BJ (cell line): Measurements from ENCODE around the gene IGF2R. TPM values are rescaled to one million over a fixed set of nuclear protein-coding genes. Genes with fewer than 3 reads are reported as not detected.

Experiments
- CTCF ChIA-PET: fragments of 350-600 bp; formaldehyde crosslinking; extraction: SDS; loops from one replicate; lab custom pipeline; 2021; ENCODE audit warnings: antibody characterized with exemption, inconsistent platforms; lab: Yijun Ruan, JAX
- POLR2A ChIA-PET: fragments of 300-600 bp; sonication (Branson Sonifier 250); formaldehyde crosslinking; extraction: SDS; loops from one replicate; lab custom pipeline; 2021; ENCODE audit warnings: antibody characterized with exemption; lab: Charles Lee
- DNase-seq: peaks from one replicate; pipeline ENCODE4 v3.0.0-alpha.2; 2011; ENCODE audit warnings: low read depth
- H3K27me3 ChIP-seq: 2 replicates; pipeline ENCODE4 v1.6.0; 2011; ENCODE audit warnings: low read length; ENCODE audit not compliant: control insufficient read depth, insufficient read depth
- H3K36me3 ChIP-seq: 2 replicates; pipeline ENCODE4 v1.5.1; 2011; ENCODE audit warnings: low read length; ENCODE audit not compliant: control insufficient read depth, insufficient read depth
- H3K4me3 ChIP-seq: 2 replicates; pipeline ENCODE4 v1.5.1; 2011; ENCODE audit warnings: low read depth, mild to moderate bottlenecking, control low read depth, low read length
- CTCF ChIP-seq: IDR thresholded peaks from 2 replicates; pipeline ENCODE4 v1.5.1; 2011; ENCODE audit warnings: low read depth, mild to moderate bottlenecking, control low read depth, inconsistent platforms, low read length, moderate library complexity; ENCODE audit not compliant: insufficient read depth
- polyA plus RNA-seq: library from polyadenylated mRNA; depleted of rRNA; stranded (reverse); fragments of >200 nt; gene quantifications from 2 replicates; pipeline ENCODE4 v1.2.3, GENCODE V29; 2011

The IGF2R gene
- polyA plus RNA-seq, 1 experiment: 39.4 TPM

DNA sequence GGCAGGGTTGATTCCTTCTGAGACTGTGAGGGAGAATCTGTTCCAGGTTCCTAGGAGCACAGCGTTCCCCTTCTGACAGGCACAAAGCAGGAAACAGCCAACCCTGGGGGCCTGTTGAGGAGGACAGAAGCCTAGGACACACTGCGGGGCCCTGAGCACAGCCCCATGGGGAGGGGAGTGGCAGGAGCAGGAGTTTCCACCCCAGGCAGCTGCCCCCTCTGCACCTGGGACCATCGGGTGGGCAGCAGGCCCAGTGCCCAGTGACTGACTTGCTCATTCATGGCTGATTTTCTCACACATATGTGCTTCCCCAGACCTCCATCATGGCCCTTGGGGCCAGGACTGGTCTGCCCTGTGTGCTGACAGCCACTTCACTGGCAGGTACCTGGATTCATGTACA is 146.5 kb downstream of the IGF2R start:
- no peak for DNase-seq
- no peaks in the 10 kb centered on the region for H3K27me3 ChIP-seq
- H3K36me3 ChIP-seq: no peaks in the 10 kb centered on the region
- ChIA-PET POLR2A (no interaction called here), CTCF (interaction anchor here (0.8 kb wide), 1 partner anchor 27 kb away, joined by 3 read pairs; no protein-coding TSS in a partner anchor)
- H3K4me3 ChIP-seq: no peak overlapping the region
- TF ChIP-seq CTCF: no peak

DNA sequence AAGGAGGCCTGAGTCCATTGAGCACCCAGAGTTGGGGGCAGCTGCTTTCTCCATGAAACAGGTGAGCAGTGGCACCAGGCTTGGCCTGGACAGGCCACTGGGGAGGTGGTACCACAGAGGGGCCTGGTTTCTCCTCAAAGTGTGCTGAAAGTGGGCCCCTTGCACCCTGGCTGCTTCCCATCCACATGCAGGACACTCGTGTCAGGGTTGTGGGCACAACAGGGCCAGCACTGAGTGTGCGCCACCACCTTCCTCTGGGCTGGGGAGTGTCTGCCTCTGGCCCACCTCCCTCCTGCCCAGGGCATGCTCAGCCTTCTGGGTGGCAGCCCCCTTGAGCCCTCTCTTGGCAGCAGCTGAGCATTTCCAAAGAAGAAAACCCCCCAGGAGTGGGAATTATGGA is 147.5 kb downstream of the IGF2R start:
- Histone ChIP-seq H3K27me3 (no peaks in the 10 kb centered on the region), H3K36me3 (no peaks in the 10 kb centered on the region), H3K4me3 (no peak overlapping the region)
- ChIA-PET POLR2A (no interaction called here), CTCF (interaction anchor here (3.3 kb wide), 1 partner anchor 22 kb away, joined by 18 read pairs; no protein-coding TSS in a partner anchor)
- no peak for DNase-seq
- TF ChIP-seq CTCF: no peak

GRCh38 chr6:160117137-160117536 is 148.3 kb downstream of the IGF2R start:
- POLR2A ChIA-PET: no interaction called here
- no peak for DNase-seq
- Histone ChIP-seq H3K27me3 (no peaks in the 10 kb centered on the region), H3K36me3 (no peaks in the 10 kb centered on the region), H3K4me3 (no peak overlapping the region)
- TF ChIP-seq CTCF: no peak
- CTCF ChIA-PET: interaction anchor here (1.7 to 3.3 kb wide), 2 partner anchors 21 to 29 kb away, joined by 7 to 18 read pairs; no protein-coding TSS in a partner anchor

DNA sequence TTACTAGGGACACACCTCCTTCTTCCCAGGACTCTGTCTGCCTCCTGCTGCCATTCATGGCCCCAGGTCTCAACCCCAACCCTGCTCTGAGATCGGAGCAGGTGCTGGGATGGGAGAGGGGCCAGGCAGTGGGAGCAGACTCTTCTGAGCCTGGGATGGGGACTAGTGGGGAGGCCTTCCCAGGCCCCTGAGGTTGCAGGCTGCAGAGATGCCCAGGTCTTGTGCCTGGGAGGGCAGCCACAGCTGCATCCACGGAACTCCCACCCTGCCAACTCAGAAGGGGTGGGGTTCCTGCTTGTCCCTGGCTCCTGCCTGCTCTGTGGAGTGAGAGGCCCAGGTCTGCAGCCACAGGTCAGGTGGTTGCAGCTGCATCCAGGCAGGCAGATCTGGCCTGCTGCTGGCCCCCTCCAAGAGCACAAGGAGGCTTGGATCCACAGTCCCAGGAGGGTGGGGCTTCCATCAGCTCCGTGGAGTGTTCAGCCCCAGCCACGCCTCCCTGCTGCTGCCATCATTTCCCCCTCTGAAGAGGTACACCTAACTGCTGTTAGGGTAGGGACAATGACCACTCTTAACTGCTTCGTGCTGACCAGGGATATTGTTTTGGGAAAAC is 149.8 kb downstream of the IGF2R start:
- DNase-seq: no peak
- no peaks in the 10 kb centered on the region; the same call in 1 of the 2 replicates for H3K36me3 ChIP-seq
- ChIA-PET CTCF (interaction anchor here (0.9 to 3.3 kb wide), 3 partner anchors 20 to 337 kb away, joined by 3 to 18 read pairs (median 7); no protein-coding TSS in a partner anchor), POLR2A (no interaction called here)
- no peak overlapping the region for H3K4me3 ChIP-seq
- no peak for TF ChIP-seq CTCF
- no peaks in the 10 kb centered on the region for H3K27me3 ChIP-seq

DNA sequence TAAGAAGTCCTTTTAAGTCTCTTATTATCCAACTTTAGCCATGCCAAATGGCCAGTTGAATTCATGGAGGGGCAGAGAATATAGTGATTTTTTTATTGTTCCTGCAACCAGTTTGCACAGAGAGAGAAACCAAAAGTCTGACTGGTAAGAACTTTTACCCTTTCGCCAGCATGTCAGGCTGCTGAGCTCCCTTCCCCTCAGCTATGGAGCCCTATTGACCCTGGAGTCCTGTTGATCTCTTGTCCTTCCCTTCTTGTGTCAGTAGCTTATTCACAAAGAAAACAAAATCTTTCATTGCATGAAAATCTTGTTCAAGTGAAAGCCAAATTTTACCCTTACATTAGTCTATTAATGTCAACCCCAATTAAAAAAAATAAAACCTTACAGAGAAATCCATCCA is 151.2 kb downstream of the IGF2R start:
- Histone ChIP-seq H3K27me3 (no peaks in the 10 kb centered on the region), H3K4me3 (no peak overlapping the region), H3K36me3 (no peaks in the 10 kb centered on the region; the same call in 1 of the 2 replicates)
- no peak for DNase-seq
- ChIA-PET CTCF (interaction anchor here (1.1 kb wide), 1 partner anchor 18 kb away, joined by 4 read pairs; no protein-coding TSS in a partner anchor), POLR2A (no interaction called here)
- TF ChIP-seq CTCF: no peak
